ENCODE results near the gene MYOM1.

- TF ChIP-seq CTCF (IDR thresholded peaks at IDR 0.05) (no peak), ZFX (IDR thresholded peaks at IDR 0.05; ENCODE audit: borderline replicate concordance) (no peak)
These were observed 148.1 kb downstream of the MYOM1 start for GRCh38 chr18:3071676-3072075.
